H9 (cell line): Measurements from ENCODE around the gene DBNDD2. TPM values are rescaled to one million over a fixed set of nuclear protein-coding genes. Genes with fewer than 3 reads are reported as not detected.

Experiments
- DNase-seq: peaks from one replicate; pipeline ENCODE4 v3.0.0-alpha.2; 2017
- H2AFZ ChIP-seq: one replicate; pipeline ENCODE4 v1.6.1; 2013; ENCODE audit warnings: mild to moderate bottlenecking, low read length, control low read depth, moderate library complexity
- H2AK5ac ChIP-seq: 2 replicates; pipeline ENCODE4 v1.6.1; 2013; ENCODE audit warnings: low read length, control low read depth, mixed read lengths; ENCODE audit not compliant: insufficient read length
- H2BK120ac ChIP-seq: one replicate; pipeline ENCODE4 v1.6.1; 2013; ENCODE audit warnings: low read depth, mild to moderate bottlenecking, low read length, control low read depth, inconsistent platforms; ENCODE audit not compliant: poor library complexity, severe bottlenecking
- H2BK12ac ChIP-seq: 2 replicates; pipeline ENCODE4 v1.6.1; 2013; ENCODE audit warnings: low read length, control low read depth, mixed read lengths, low read depth; ENCODE audit not compliant: insufficient read length
- H2BK15ac ChIP-seq: 2 replicates; pipeline ENCODE4 v1.6.1; 2013; ENCODE audit warnings: low read depth, low read length, control low read depth
- H2BK20ac ChIP-seq: one replicate; pipeline ENCODE4 v1.6.1; 2013; ENCODE audit warnings: low read depth, mild to moderate bottlenecking, low read length, control low read depth, inconsistent platforms; ENCODE audit not compliant: poor library complexity, severe bottlenecking
- H2BK5ac ChIP-seq: 2 replicates; pipeline ENCODE4 v1.6.1; 2013; ENCODE audit warnings: low read length, control low read depth, mixed read lengths; ENCODE audit not compliant: insufficient read length
- H3K14ac ChIP-seq: 2 replicates; pipeline ENCODE4 v1.6.1; 2013; ENCODE audit warnings: low read length, control low read depth; ENCODE audit not compliant: insufficient read depth
- H3K18ac ChIP-seq: 2 replicates; pipeline ENCODE4 v1.6.1; 2013; ENCODE audit warnings: low read depth, mild to moderate bottlenecking, mixed read lengths, low read length, control low read depth; ENCODE audit not compliant: insufficient read length
- H3K23ac ChIP-seq: 2 replicates; pipeline ENCODE4 v1.6.1; 2013; ENCODE audit warnings: low read length, control low read depth, mixed read lengths, low read depth; ENCODE audit not compliant: insufficient read length
- H3K23me2 ChIP-seq: 2 replicates; pipeline ENCODE4 v1.6.1; 2013; ENCODE audit warnings: low read depth, mild to moderate bottlenecking, mixed read lengths, low read length, control low read depth; ENCODE audit not compliant: insufficient read length, poor library complexity, severe bottlenecking
- H3K27ac ChIP-seq: 2 replicates; pipeline ENCODE4 v1.5.1; 2013; ENCODE audit warnings: low read length, control low read depth, mixed read lengths, low read depth; ENCODE audit not compliant: insufficient read length
- H3K27me3 ChIP-seq: 2 replicates; pipeline ENCODE4 v1.6.1; 2013; ENCODE audit warnings: low read length, control low read depth, inconsistent platforms; ENCODE audit not compliant: insufficient read depth
- H3K4ac ChIP-seq: 2 replicates; pipeline ENCODE4 v1.6.1; 2013; ENCODE audit warnings: low read depth, mild to moderate bottlenecking, control low read depth, inconsistent platforms, low read length, moderate library complexity
- H3K4me1 ChIP-seq: 2 replicates; pipeline ENCODE4 v1.6.1; 2013; ENCODE audit warnings: low read length, control low read depth, inconsistent platforms; ENCODE audit not compliant: insufficient read depth
- H3K4me2 ChIP-seq: 2 replicates; pipeline ENCODE4 v1.6.1; 2013; ENCODE audit warnings: low read length, control low read depth, mixed read lengths; ENCODE audit not compliant: insufficient read length, insufficient read depth
- H3K56ac ChIP-seq: 2 replicates; pipeline ENCODE4 v1.6.1; 2013; ENCODE audit warnings: low read depth, mild to moderate bottlenecking, mixed read lengths, low read length, control low read depth; ENCODE audit not compliant: insufficient read length
- H3K79me1 ChIP-seq: 2 replicates; pipeline ENCODE4 v1.6.1; 2013; ENCODE audit warnings: low read depth, mild to moderate bottlenecking, moderate library complexity, low read length, control low read depth, inconsistent platforms; ENCODE audit not compliant: insufficient read depth, poor library complexity, severe bottlenecking
- H3K79me2 ChIP-seq: 2 replicates; pipeline ENCODE4 v1.6.1; 2013; ENCODE audit warnings: low read length, control low read depth, inconsistent platforms; ENCODE audit not compliant: insufficient read depth
- H3K9ac ChIP-seq: 2 replicates; pipeline ENCODE4 v1.6.1; 2013; ENCODE audit warnings: low read length, control low read depth, mixed read lengths; ENCODE audit not compliant: insufficient read length; ENCODE audit errors: extremely low read depth
- H3K9me3 ChIP-seq: one replicate; pipeline ENCODE4 v1.6.1; 2013; ENCODE audit warnings: low read depth, low read length, inconsistent platforms; ENCODE audit not compliant: control insufficient read depth
- H3T11ph ChIP-seq: one replicate; pipeline ENCODE4 v1.6.1; 2013; ENCODE audit warnings: mild to moderate bottlenecking, low read length, control low read depth, inconsistent platforms
- H4K20me1 ChIP-seq: one replicate; pipeline ENCODE4 v1.6.1; 2013; ENCODE audit not compliant: control insufficient read depth, insufficient read length, insufficient read depth
- H4K5ac ChIP-seq: 2 replicates; pipeline ENCODE4 v1.6.1; 2013; ENCODE audit warnings: low read depth, mild to moderate bottlenecking, mixed read lengths, low read length, control low read depth; ENCODE audit not compliant: insufficient read length
- H4K8ac ChIP-seq: replicated peaks from 2 replicates; pipeline ENCODE4 v1.6.1; 2013; ENCODE audit warnings: low read length, control low read depth, mixed read lengths, low read depth; ENCODE audit not compliant: insufficient read length
- H4K91ac ChIP-seq: 2 replicates; pipeline ENCODE4 v1.6.1; 2013; ENCODE audit warnings: low read depth, mild to moderate bottlenecking, moderate library complexity, mixed read lengths, low read length, control low read depth; ENCODE audit not compliant: insufficient read length
- H3K27ac Mint-ChIP-seq, 3 experiments: 2 replicates in 2 of 3; 3 replicates in 1 of 3; pipeline ENCODE4 v1.8.0; 2020 to 2021; ENCODE audit warnings: mixed read lengths in 3 of 3, mild to moderate bottlenecking in 1 of 3, moderate library complexity in 1 of 3
- H3K27me3 Mint-ChIP-seq: 2 replicates; pipeline ENCODE4 v1.8.0; 2021; ENCODE audit warnings: low read depth, mild to moderate bottlenecking, moderate library complexity, mixed read lengths
- H3K36me3 Mint-ChIP-seq, 3 experiments: 2 replicates in 2 of 3; 3 replicates in 1 of 3; pipeline ENCODE4 v1.8.0; 2020 to 2021; ENCODE audit warnings: low read depth in 3 of 3, mixed read lengths in 3 of 3; ENCODE audit not compliant: insufficient read depth in 1 of 3
- H3K4me1 Mint-ChIP-seq, 2 experiments: 2 replicates each; pipeline ENCODE4 v1.8.0; 2020; ENCODE audit warnings: mixed read lengths in 2 of 2
- H3K4me3 Mint-ChIP-seq, 2 experiments: 2 replicates in 1 of 2; 3 replicates in 1 of 2; pipeline ENCODE4 v1.8.0; 2020 to 2021; ENCODE audit warnings: mild to moderate bottlenecking in 2 of 2, mixed read lengths in 2 of 2, moderate library complexity in 1 of 2
- H3K9me3 Mint-ChIP-seq, 2 experiments: 2 replicates in 1 of 2; 3 replicates in 1 of 2; pipeline ENCODE4 v1.8.0; 2020; ENCODE audit warnings: mild to moderate bottlenecking in 2 of 2, mixed read lengths in 2 of 2, moderate library complexity in 1 of 2
- CTCF ChIP-seq: fragments of 200-600 bp; sonication (generic); conservative IDR thresholded peaks from 3 replicates; pipeline ENCODE4 v1.8.0; 2021; ENCODE audit warnings: antibody characterized with exemption, mild to moderate bottlenecking
- WGBS: extraction: QIAGEN DNeasy Blood & Tissue Kit; methylation state at CpG from one replicate; pipeline ENCODE4 v1.1.7; 2013; ENCODE audit warnings: missing lambda C conversion rate, low lambda C conversion rate, mixed read lengths; ENCODE audit not compliant: insufficient read length; ENCODE audit errors: extremely low coverage; 5-methylcytosine and 5-hydroxymethylcytosine counted together
- total RNA-seq: library from RNA; stranded (reverse); gene quantifications from 2 replicates; pipeline ENCODE4 v1.2.1, GENCODE V29; 2021

DBNDD2 gene
- total RNA-seq, 1 experiment from 2014 or later: 39.1 TPM

- H3K79me2 ChIP-seq: no peaks in the 10 kb centered on the region
- H2BK120ac ChIP-seq: no peak overlapping the region
- peaks cover 3 to 5% of the 10 kb centered on the region in 2 experiments for H3K4me1 Mint-ChIP-seq
- WGBS: no CpG with 5 or more reads among the region's 6 CpGs
- no peak overlapping the region for H2AFZ ChIP-seq
- H3K4ac ChIP-seq: no peak overlapping the region
- H3K36me3 Mint-ChIP-seq: peaks cover 7 to 25% (median 19%) of the 10 kb centered on the region in 3 experiments; a peak in 6 of 7 replicates
- no peak overlapping the region for H3K18ac ChIP-seq
- no peak overlapping the region for H2BK5ac ChIP-seq
- H3K23ac ChIP-seq: no peak overlapping the region
- peaks cover 38% of the 10 kb centered on the region for H3K27me3 Mint-ChIP-seq
- H3K9ac ChIP-seq: no peak overlapping the region
- no peak overlapping the region for H3T11ph ChIP-seq
- H3K14ac ChIP-seq: no peak overlapping the region
- no peak overlapping the region for H4K5ac ChIP-seq
- no peak overlapping the region for H4K91ac ChIP-seq
- H3K27ac ChIP-seq: no peak overlapping the region
- no peak overlapping the region for H2AK5ac ChIP-seq
- H3K4me2 ChIP-seq: no peak overlapping the region
- no peak overlapping the region for H4K8ac ChIP-seq
- TF ChIP-seq CTCF: no peak
- peaks cover 33 to 35% of the 10 kb centered on the region in 2 experiments for H3K9me3 Mint-ChIP-seq
- H3K4me1 ChIP-seq: no peaks in the 10 kb centered on the region
- no peaks in the 10 kb centered on the region for H3K9me3 ChIP-seq
- H2BK15ac ChIP-seq: no peak overlapping the region
- no peak for DNase-seq
- peaks cover 1% of the 10 kb centered on the region for H3K23me2 ChIP-seq
- H3K27ac Mint-ChIP-seq: no peak overlapping the region
- no peaks in the 10 kb centered on the region for H4K20me1 ChIP-seq
- no peak overlapping the region for H2BK12ac ChIP-seq
- H3K4me3 Mint-ChIP-seq: no peak overlapping the region
- H3K27me3 ChIP-seq: peaks cover 3% of the 10 kb centered on the region; the same call in 1 of the 2 replicates
- no peaks in the 10 kb centered on the region for H3K79me1 ChIP-seq
- H2BK20ac ChIP-seq: no peak overlapping the region
- H3K56ac ChIP-seq: no peak overlapping the region
These were observed 7.6 kb upstream of the DBNDD2 start for GRCh38 chr20:45400346-45401031.
